ENCODE measurements around the gene MFRP.

- TF ChIP-seq CTCF (IDR thresholded peaks at IDR 0.05) = no peak
- no peak for TF ChIP-seq POLR2A (IDR thresholded peaks at IDR 0.05)
These were observed 28.3 kb upstream of the MFRP start for GRCh38 chr11:119374632-119375336.
